IMR-90 (cell line): ENCODE results near the gene CPNE1. TPM values are rescaled to one million over a fixed set of nuclear protein-coding genes. Genes with fewer than 3 reads are reported as not detected.

Experiments
- ATAC-seq: fragments of 200-7000 bp; cut with Tn5 transposase; 2 replicates; pipeline ENCODE4 v1.9.1; 2020; ENCODE audit warnings: low read depth, mild to moderate bottlenecking, moderate library complexity
- BruUV-seq: library from RNA; stranded (reverse); fragments of 400-500 nt; replicated peaks from 2 replicates; lab custom pipeline; 2021; lab: Mats Ljungman, UMichigan
- CTCF ChIA-PET: fragments of 300-600 bp; formaldehyde crosslinking; extraction: SDS; loops from one replicate; lab custom pipeline; 2021; ENCODE audit warnings: antibody characterized with exemption; lab: Yijun Ruan, JAX
- POLR2A ChIA-PET: fragments of 300-600 bp; sonication (Branson Sonifier 250); formaldehyde crosslinking; loops from one replicate; lab custom pipeline; 2022; ENCODE audit warnings: antibody characterized with exemption; ENCODE audit not compliant: unreplicated experiment; lab: Charles Lee
- DNase-seq: peaks from one replicate; pipeline ENCODE4 v3.0.0; 2013
- H2AFZ ChIP-seq: replicated peaks from 2 replicates; pipeline ENCODE3; 2013; ENCODE audit warnings: low read length, mild to moderate bottlenecking; ENCODE audit not compliant: poor library complexity
- H2AK5ac ChIP-seq: 2 replicates; pipeline ENCODE4 v1.6.1; 2013; ENCODE audit warnings: low read depth, low read length, inconsistent platforms
- H2AK9ac ChIP-seq: replicated peaks from 2 replicates; pipeline ENCODE3; 2013; ENCODE audit warnings: mild to moderate bottlenecking, low read depth, low read length, moderate library complexity; ENCODE audit not compliant: poor library complexity
- H2BK120ac ChIP-seq: 2 replicates; pipeline ENCODE4 v1.6.1; 2013; ENCODE audit warnings: low read depth, low read length, inconsistent platforms
- H2BK15ac ChIP-seq: 3 replicates; pipeline ENCODE4 v1.6.1; 2013; ENCODE audit warnings: low read depth, low read length, inconsistent platforms
- H2BK20ac ChIP-seq: 2 replicates; pipeline ENCODE4 v1.6.1; 2013; ENCODE audit warnings: low read depth, mild to moderate bottlenecking, inconsistent platforms, low read length, moderate library complexity
- H2BK5ac ChIP-seq: 2 replicates; pipeline ENCODE4 v1.6.1; 2013; ENCODE audit warnings: mild to moderate bottlenecking, low read depth, low read length, inconsistent platforms; ENCODE audit not compliant: poor library complexity, severe bottlenecking
- H3K14ac ChIP-seq: replicated peaks from 2 replicates; pipeline ENCODE4 v1.6.1; 2013; ENCODE audit warnings: low read depth, low read length, inconsistent platforms
- H3K18ac ChIP-seq: 2 replicates; pipeline ENCODE4 v1.6.1; 2013; ENCODE audit warnings: low read depth, low read length, control low read depth
- H3K23ac ChIP-seq: 2 replicates; pipeline ENCODE4 v1.6.1; 2013; ENCODE audit warnings: low read depth, low read length, inconsistent platforms
- H3K27ac ChIP-seq: 2 replicates; pipeline ENCODE4 v1.5.1; 2013; ENCODE audit warnings: mild to moderate bottlenecking, control low read depth, low read length; ENCODE audit not compliant: insufficient read depth
- H3K27me3 ChIP-seq: 2 replicates; pipeline ENCODE4 v1.6.1; 2013; ENCODE audit warnings: low read length; ENCODE audit not compliant: control insufficient read depth, insufficient read depth
- H3K36me3 ChIP-seq: 2 replicates; pipeline ENCODE4 v1.6.1; 2013; ENCODE audit warnings: low read length, mixed read lengths; ENCODE audit not compliant: control insufficient read depth, insufficient read depth
- H3K4ac ChIP-seq: 2 replicates; pipeline ENCODE4 v1.6.1; 2013; ENCODE audit warnings: low read depth, low read length, inconsistent platforms
- H3K4me1 ChIP-seq: 2 replicates; pipeline ENCODE4 v1.6.1; 2013; ENCODE audit warnings: low read length, mixed read lengths; ENCODE audit not compliant: control insufficient read depth, insufficient read depth
- H3K4me2 ChIP-seq: 2 replicates; pipeline ENCODE4 v1.6.1; 2013; ENCODE audit warnings: low read depth, mild to moderate bottlenecking, control low read depth, low read length, moderate library complexity
- H3K4me3 ChIP-seq: 2 replicates; pipeline ENCODE4 v1.5.1; 2013; ENCODE audit warnings: low read depth, mild to moderate bottlenecking, control low read depth, low read length, moderate library complexity; ENCODE audit not compliant: insufficient read depth
- H3K56ac ChIP-seq: 2 replicates; pipeline ENCODE4 v1.6.1; 2013; ENCODE audit warnings: low read length, inconsistent platforms; ENCODE audit not compliant: insufficient read depth; ENCODE audit errors: extremely low read depth
- H3K79me1 ChIP-seq, 2 experiments: 2 replicates each; pipeline ENCODE4 v1.6.1; 2013; ENCODE audit warnings: low read length in 2 of 2, inconsistent platforms in 1 of 2, low read depth in 1 of 2
- H3K9ac ChIP-seq: 2 replicates; pipeline ENCODE4 v1.6.1; 2013; ENCODE audit warnings: low read depth, low read length, control low read depth
- H3K9me1 ChIP-seq: 2 replicates; pipeline ENCODE4 v1.6.1; 2013; ENCODE audit warnings: low read length, inconsistent platforms; ENCODE audit not compliant: insufficient read depth
- H3K9me3 ChIP-seq: 2 replicates; pipeline ENCODE4 v1.6.1; 2013; ENCODE audit warnings: low read length; ENCODE audit not compliant: control insufficient read depth, insufficient read depth
- H4K20me1 ChIP-seq: 2 replicates; pipeline ENCODE4 v1.6.1; 2013; ENCODE audit warnings: low read length, inconsistent platforms; ENCODE audit not compliant: insufficient read depth
- H4K5ac ChIP-seq: 2 replicates; pipeline ENCODE4 v1.6.1; 2013; ENCODE audit warnings: mild to moderate bottlenecking, low read depth, low read length, control low read depth
- H4K8ac ChIP-seq, 2 experiments: 2 replicates each; pipeline ENCODE4 v1.6.1; 2013; ENCODE audit warnings: low read depth in 2 of 2, low read length in 2 of 2, control low read depth in 1 of 2, inconsistent platforms in 1 of 2
- H4K91ac ChIP-seq: 2 replicates; pipeline ENCODE4 v1.6.1; 2013; ENCODE audit warnings: low read depth, low read length, inconsistent platforms; ENCODE audit not compliant: insufficient read depth
- CEBPB ChIP-seq: IDR thresholded peaks from 2 replicates; pipeline ENCODE4 v1.6.1; 2012; ENCODE audit warnings: low read depth, low read length, improper control_type of control experiment
- RAD21 ChIP-seq: IDR thresholded peaks from 2 replicates; pipeline ENCODE4 v1.6.1; 2012; ENCODE audit warnings: low read length, improper control_type of control experiment
- RCOR1 ChIP-seq: IDR thresholded peaks from 2 replicates; pipeline ENCODE4 v1.6.1; 2012; ENCODE audit warnings: mild to moderate bottlenecking, low read length, improper control_type of control experiment; ENCODE audit not compliant: insufficient replicate concordance
- WGBS, 2 experiments: methylation state at CpG; one replicate each; pipeline versions ENCODE4 v1.1.5 to v1.1.7; 2013; ENCODE audit warnings: missing lambda C conversion rate in 2 of 2; ENCODE audit not compliant: insufficient read length in 1 of 2; ENCODE audit errors: extremely low coverage in 2 of 2; 5-methylcytosine and 5-hydroxymethylcytosine counted together
- dilution Hi-C: fragments of 300-500 bp; cut with HindIII; formaldehyde crosslinking; loops from one replicate; pipeline ENCODE4 v1.14.3; 2018; ENCODE audit warnings: low sequenced_read_pairs; ENCODE audit not compliant: unreplicated experiment
- in situ Hi-C: fragments of 300-500 bp; cut with MboI; formaldehyde crosslinking; loops from 3 replicates; pipeline ENCODE4 v1.14.3; 2019; ENCODE audit warnings: low sequenced_read_pairs, inconsistent platforms, mixed read lengths
- intact Hi-C: fragments of 100-400 bp; cut with micrococcal nuclease; formaldehyde crosslinking; loops from 2 replicates; pipeline ENCODE4 v1.10.0; 2022
- polyA plus RNA-seq, 3 experiments: library from polyadenylated mRNA; depleted of rRNA; stranded (reverse); fragments of >200 nt; gene quantifications; 2 replicates each; pipeline ENCODE4 v1.2.3, GENCODE V29; 2012; ENCODE audit warnings: low replicate concordance in 1 of 3
- total RNA-seq: library from RNA; depleted of rRNA; stranded (reverse); fragments of >200 nt; gene quantifications from 2 replicates; pipeline ENCODE4 v1.2.3, GENCODE V29; 2012

The CPNE1 gene
- total and polyA plus RNA-seq, 2 of the 4 experiments (the other 2 are of a cell fraction): 163 to 165 TPM

GRCh38 chr20:35700625-35701148 is 36.0 kb upstream of the CPNE1 start:
- Histone ChIP-seq H2AFZ (no peak overlapping the region), H3K9me3 (no peaks in the 10 kb centered on the region), H3K27ac (no peak overlapping the region), H2AK5ac (no peak overlapping the region), H3K9me1 (peaks cover 6% of the 10 kb centered on the region; the same call in 1 of the 2 replicates), H3K23ac (no peak overlapping the region), H2BK20ac (no peak overlapping the region), H3K4me1 (peaks cover 5% of the 10 kb centered on the region), H3K4ac (no peak overlapping the region), H4K8ac (no peak overlapping the region), H4K91ac (no peak overlapping the region), H2AK9ac (no peak overlapping the region), H3K18ac (no peak overlapping the region), H2BK15ac (no peak overlapping the region), H3K4me2 (no peak overlapping the region; the same call in 1 of the 2 replicates), H3K9ac (no peak overlapping the region), H3K27me3 (no peaks in the 10 kb centered on the region), H3K79me1 (peaks cover 20 to 69% of the 10 kb centered on the region in 2 experiments), H3K14ac (no peak overlapping the region), H2BK5ac (no peak overlapping the region), H3K36me3 (peaks cover 32% of the 10 kb centered on the region), H4K5ac (no peak overlapping the region; the same call in 1 of the 2 replicates), H2BK120ac (no peak overlapping the region), H3K56ac (no peak overlapping the region), H4K20me1 (peaks cover 29% of the 10 kb centered on the region), H3K4me3 (no peak overlapping the region)
- ChIA-PET CTCF (no interaction called here), POLR2A (interaction anchor here (0.5 to 1.5 kb wide), 2 partner anchors 41 to 218 kb away, joined by 3 read pairs; partner anchors contain the start of gene RBM39)
- no peak for TF ChIP-seq CEBPB
- TF ChIP-seq RAD21: no peak
- no peak for TF ChIP-seq RCOR1
- WGBS, 2 experiments: no CpG with 5 or more reads among the region's 7 CpGs
- in situ Hi-C loops (no loop called here), dilution Hi-C loops (no loop called here), intact Hi-C loops (loop anchor here (10.0 kb wide), 1 partner anchor 184 kb away; no protein-coding TSS in a partner anchor)
- ATAC-seq (no peak), DNase-seq (no peak)
- BruUV-seq: no TSS peak
